H9 (cell line): ENCODE results near the gene ADARB2. TPM values are rescaled to one million over a fixed set of nuclear protein-coding genes. Genes with fewer than 3 reads are reported as not detected.

Experiments used
- DNase-seq: peaks from one replicate; pipeline ENCODE4 v3.0.0-alpha.2; 2017
- H2AFZ ChIP-seq: one replicate; pipeline ENCODE4 v1.6.1; 2013; ENCODE audit warnings: mild to moderate bottlenecking, low read length, control low read depth, moderate library complexity
- H2AK5ac ChIP-seq: 2 replicates; pipeline ENCODE4 v1.6.1; 2013; ENCODE audit warnings: low read length, control low read depth, mixed read lengths; ENCODE audit not compliant: insufficient read length
- H2BK120ac ChIP-seq: one replicate; pipeline ENCODE4 v1.6.1; 2013; ENCODE audit warnings: low read depth, mild to moderate bottlenecking, low read length, control low read depth, inconsistent platforms; ENCODE audit not compliant: poor library complexity, severe bottlenecking
- H2BK12ac ChIP-seq: 2 replicates; pipeline ENCODE4 v1.6.1; 2013; ENCODE audit warnings: low read length, control low read depth, mixed read lengths, low read depth; ENCODE audit not compliant: insufficient read length
- H2BK15ac ChIP-seq: 2 replicates; pipeline ENCODE4 v1.6.1; 2013; ENCODE audit warnings: low read depth, low read length, control low read depth
- H2BK20ac ChIP-seq: one replicate; pipeline ENCODE4 v1.6.1; 2013; ENCODE audit warnings: low read depth, mild to moderate bottlenecking, low read length, control low read depth, inconsistent platforms; ENCODE audit not compliant: poor library complexity, severe bottlenecking
- H2BK5ac ChIP-seq: 2 replicates; pipeline ENCODE4 v1.6.1; 2013; ENCODE audit warnings: low read length, control low read depth, mixed read lengths; ENCODE audit not compliant: insufficient read length
- H3K14ac ChIP-seq: 2 replicates; pipeline ENCODE4 v1.6.1; 2013; ENCODE audit warnings: low read length, control low read depth; ENCODE audit not compliant: insufficient read depth
- H3K18ac ChIP-seq: 2 replicates; pipeline ENCODE4 v1.6.1; 2013; ENCODE audit warnings: low read depth, mild to moderate bottlenecking, mixed read lengths, low read length, control low read depth; ENCODE audit not compliant: insufficient read length
- H3K23ac ChIP-seq: 2 replicates; pipeline ENCODE4 v1.6.1; 2013; ENCODE audit warnings: low read length, control low read depth, mixed read lengths, low read depth; ENCODE audit not compliant: insufficient read length
- H3K23me2 ChIP-seq: 2 replicates; pipeline ENCODE4 v1.6.1; 2013; ENCODE audit warnings: low read depth, mild to moderate bottlenecking, mixed read lengths, low read length, control low read depth; ENCODE audit not compliant: insufficient read length, poor library complexity, severe bottlenecking
- H3K27ac ChIP-seq: 2 replicates; pipeline ENCODE4 v1.5.1; 2013; ENCODE audit warnings: low read length, control low read depth, mixed read lengths, low read depth; ENCODE audit not compliant: insufficient read length
- H3K27me3 ChIP-seq: 2 replicates; pipeline ENCODE4 v1.6.1; 2013; ENCODE audit warnings: low read length, control low read depth, inconsistent platforms; ENCODE audit not compliant: insufficient read depth
- H3K4ac ChIP-seq: 2 replicates; pipeline ENCODE4 v1.6.1; 2013; ENCODE audit warnings: low read depth, mild to moderate bottlenecking, control low read depth, inconsistent platforms, low read length, moderate library complexity
- H3K4me1 ChIP-seq: 2 replicates; pipeline ENCODE4 v1.6.1; 2013; ENCODE audit warnings: low read length, control low read depth, inconsistent platforms; ENCODE audit not compliant: insufficient read depth
- H3K4me2 ChIP-seq: 2 replicates; pipeline ENCODE4 v1.6.1; 2013; ENCODE audit warnings: low read length, control low read depth, mixed read lengths; ENCODE audit not compliant: insufficient read length, insufficient read depth
- H3K56ac ChIP-seq: 2 replicates; pipeline ENCODE4 v1.6.1; 2013; ENCODE audit warnings: low read depth, mild to moderate bottlenecking, mixed read lengths, low read length, control low read depth; ENCODE audit not compliant: insufficient read length
- H3K79me1 ChIP-seq: 2 replicates; pipeline ENCODE4 v1.6.1; 2013; ENCODE audit warnings: low read depth, mild to moderate bottlenecking, moderate library complexity, low read length, control low read depth, inconsistent platforms; ENCODE audit not compliant: insufficient read depth, poor library complexity, severe bottlenecking
- H3K79me2 ChIP-seq: 2 replicates; pipeline ENCODE4 v1.6.1; 2013; ENCODE audit warnings: low read length, control low read depth, inconsistent platforms; ENCODE audit not compliant: insufficient read depth
- H3K9ac ChIP-seq: 2 replicates; pipeline ENCODE4 v1.6.1; 2013; ENCODE audit warnings: low read length, control low read depth, mixed read lengths; ENCODE audit not compliant: insufficient read length; ENCODE audit errors: extremely low read depth
- H3K9me3 ChIP-seq: one replicate; pipeline ENCODE4 v1.6.1; 2013; ENCODE audit warnings: low read depth, low read length, inconsistent platforms; ENCODE audit not compliant: control insufficient read depth
- H3T11ph ChIP-seq: one replicate; pipeline ENCODE4 v1.6.1; 2013; ENCODE audit warnings: mild to moderate bottlenecking, low read length, control low read depth, inconsistent platforms
- H4K20me1 ChIP-seq: one replicate; pipeline ENCODE4 v1.6.1; 2013; ENCODE audit not compliant: control insufficient read depth, insufficient read length, insufficient read depth
- H4K5ac ChIP-seq: 2 replicates; pipeline ENCODE4 v1.6.1; 2013; ENCODE audit warnings: low read depth, mild to moderate bottlenecking, mixed read lengths, low read length, control low read depth; ENCODE audit not compliant: insufficient read length
- H4K8ac ChIP-seq: replicated peaks from 2 replicates; pipeline ENCODE4 v1.6.1; 2013; ENCODE audit warnings: low read length, control low read depth, mixed read lengths, low read depth; ENCODE audit not compliant: insufficient read length
- H4K91ac ChIP-seq: 2 replicates; pipeline ENCODE4 v1.6.1; 2013; ENCODE audit warnings: low read depth, mild to moderate bottlenecking, moderate library complexity, mixed read lengths, low read length, control low read depth; ENCODE audit not compliant: insufficient read length
- H3K27ac Mint-ChIP-seq, 3 experiments: 2 replicates in 2 of 3; 3 replicates in 1 of 3; pipeline ENCODE4 v1.8.0; 2020 to 2021; ENCODE audit warnings: mixed read lengths in 3 of 3, mild to moderate bottlenecking in 1 of 3, moderate library complexity in 1 of 3
- H3K27me3 Mint-ChIP-seq: 2 replicates; pipeline ENCODE4 v1.8.0; 2021; ENCODE audit warnings: low read depth, mild to moderate bottlenecking, moderate library complexity, mixed read lengths
- H3K36me3 Mint-ChIP-seq, 3 experiments: 2 replicates in 2 of 3; 3 replicates in 1 of 3; pipeline ENCODE4 v1.8.0; 2020 to 2021; ENCODE audit warnings: low read depth in 3 of 3, mixed read lengths in 3 of 3; ENCODE audit not compliant: insufficient read depth in 1 of 3
- H3K4me1 Mint-ChIP-seq, 2 experiments: 2 replicates each; pipeline ENCODE4 v1.8.0; 2020; ENCODE audit warnings: mixed read lengths in 2 of 2
- H3K4me3 Mint-ChIP-seq, 2 experiments: 2 replicates in 1 of 2; 3 replicates in 1 of 2; pipeline ENCODE4 v1.8.0; 2020 to 2021; ENCODE audit warnings: mild to moderate bottlenecking in 2 of 2, mixed read lengths in 2 of 2, moderate library complexity in 1 of 2
- H3K9me3 Mint-ChIP-seq, 2 experiments: 2 replicates in 1 of 2; 3 replicates in 1 of 2; pipeline ENCODE4 v1.8.0; 2020; ENCODE audit warnings: mild to moderate bottlenecking in 2 of 2, mixed read lengths in 2 of 2, moderate library complexity in 1 of 2
- WGBS: extraction: QIAGEN DNeasy Blood & Tissue Kit; methylation state at CpG from one replicate; pipeline ENCODE4 v1.1.7; 2013; ENCODE audit warnings: missing lambda C conversion rate, low lambda C conversion rate, mixed read lengths; ENCODE audit not compliant: insufficient read length; ENCODE audit errors: extremely low coverage; 5-methylcytosine and 5-hydroxymethylcytosine counted together
- total RNA-seq: library from RNA; stranded (reverse); gene quantifications from 2 replicates; pipeline ENCODE4 v1.2.1, GENCODE V29; 2021
- TF ChIP-seq, protein P1 (sequence below): fragments of 200-600 bp; sonication (generic); conservative IDR thresholded peaks from 3 replicates; pipeline ENCODE4 v1.8.0; 2021; ENCODE audit warnings: antibody characterized with exemption, mild to moderate bottlenecking

ADARB2 gene
- total RNA-seq, 1 experiment from 2014 or later, result 0.87 TPM

DNA sequence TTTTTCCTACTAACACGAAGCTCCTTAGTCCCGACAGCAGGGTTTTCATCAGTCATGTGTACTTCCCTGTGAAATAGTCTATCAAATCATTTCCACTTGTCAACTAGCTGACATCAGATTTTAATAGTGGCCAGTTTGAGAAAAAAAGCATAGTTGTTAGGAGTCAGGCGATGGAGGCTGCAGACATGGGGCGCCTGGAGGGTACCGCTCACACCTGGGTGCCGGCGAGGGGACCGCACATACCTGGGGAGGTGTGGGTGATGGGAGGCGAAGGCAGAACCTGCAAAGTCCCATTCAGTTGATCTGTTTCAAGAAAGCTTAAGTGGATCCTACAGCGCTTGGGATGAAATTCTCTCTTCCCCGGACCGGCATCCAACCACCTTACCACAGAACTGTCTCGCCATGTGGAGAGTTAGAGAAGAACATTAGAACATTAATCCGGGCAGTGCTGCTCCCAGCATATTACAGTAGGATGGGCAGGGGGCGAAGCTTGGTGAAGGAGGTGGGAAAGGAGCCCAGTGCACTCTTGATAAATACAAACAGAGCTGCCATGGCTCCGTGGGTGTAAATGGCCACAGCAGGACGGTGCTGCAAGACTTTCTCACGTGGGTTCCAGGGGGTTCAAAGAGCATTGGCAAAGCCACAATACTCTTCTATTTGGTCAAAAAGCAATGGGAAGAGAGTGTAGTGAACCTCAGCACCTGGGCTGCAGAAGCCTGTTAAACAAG is 24.2 kb downstream of the ADARB2 start:
- H3K9ac ChIP-seq, result no peak overlapping the region

More for the DNA sequence above, 24.2 kb downstream of the ADARB2 start:
- H3K27ac Mint-ChIP-seq, result no peak overlapping the region
- H3K56ac ChIP-seq, result no peak overlapping the region
- no peak overlapping the region for H2AK5ac ChIP-seq
- no peak overlapping the region for H2AFZ ChIP-seq
- no peaks in the 10 kb centered on the region for H3K9me3 ChIP-seq
- no peak overlapping the region for H2BK5ac ChIP-seq
- no peaks in the 10 kb centered on the region for H4K20me1 ChIP-seq
- H3K4me1 Mint-ChIP-seq, result peaks cover 15 to 19% of the 10 kb centered on the region in 2 experiments
- no peak overlapping the region for H3K14ac ChIP-seq
- peaks cover 6% of the 10 kb centered on the region; the same call in 1 of the 2 replicates for H3K4me1 ChIP-seq
- no peak overlapping the region for H3K4me3 Mint-ChIP-seq
- H3K27me3 ChIP-seq, result no peaks in the 10 kb centered on the region
- WGBS, result no CpG with 5 or more reads among the region's 18 CpGs
- H4K91ac ChIP-seq, result no peak overlapping the region
- no peak overlapping the region for H4K8ac ChIP-seq
- H3K9me3 Mint-ChIP-seq, result peaks cover 0 to under 1% of the 10 kb centered on the region in 2 experiments; a peak in 3 of 5 replicates
- H2BK12ac ChIP-seq, result no peak overlapping the region
- TF ChIP-seq, protein P1, sequence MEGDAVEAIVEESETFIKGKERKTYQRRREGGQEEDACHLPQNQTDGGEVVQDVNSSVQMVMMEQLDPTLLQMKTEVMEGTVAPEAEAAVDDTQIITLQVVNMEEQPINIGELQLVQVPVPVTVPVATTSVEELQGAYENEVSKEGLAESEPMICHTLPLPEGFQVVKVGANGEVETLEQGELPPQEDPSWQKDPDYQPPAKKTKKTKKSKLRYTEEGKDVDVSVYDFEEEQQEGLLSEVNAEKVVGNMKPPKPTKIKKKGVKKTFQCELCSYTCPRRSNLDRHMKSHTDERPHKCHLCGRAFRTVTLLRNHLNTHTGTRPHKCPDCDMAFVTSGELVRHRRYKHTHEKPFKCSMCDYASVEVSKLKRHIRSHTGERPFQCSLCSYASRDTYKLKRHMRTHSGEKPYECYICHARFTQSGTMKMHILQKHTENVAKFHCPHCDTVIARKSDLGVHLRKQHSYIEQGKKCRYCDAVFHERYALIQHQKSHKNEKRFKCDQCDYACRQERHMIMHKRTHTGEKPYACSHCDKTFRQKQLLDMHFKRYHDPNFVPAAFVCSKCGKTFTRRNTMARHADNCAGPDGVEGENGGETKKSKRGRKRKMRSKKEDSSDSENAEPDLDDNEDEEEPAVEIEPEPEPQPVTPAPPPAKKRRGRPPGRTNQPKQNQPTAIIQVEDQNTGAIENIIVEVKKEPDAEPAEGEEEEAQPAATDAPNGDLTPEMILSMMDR, result no peak
- no peak overlapping the region for H4K5ac ChIP-seq
- no peak for DNase-seq
- H3K23me2 ChIP-seq, result peaks cover 3% of the 10 kb centered on the region
- no peak overlapping the region for H3K18ac ChIP-seq
- H3K79me1 ChIP-seq, result no peaks in the 10 kb centered on the region
- no peaks in the 10 kb centered on the region; a peak in 2 of 7 replicates for H3K36me3 Mint-ChIP-seq
- no peak overlapping the region for H3K4ac ChIP-seq
- H3T11ph ChIP-seq, result no peak overlapping the region
- no peak overlapping the region for H3K23ac ChIP-seq
- no peak overlapping the region for H3K27ac ChIP-seq
- H3K27me3 Mint-ChIP-seq, result peaks cover 11% of the 10 kb centered on the region
- no peak overlapping the region for H2BK120ac ChIP-seq
- no peak overlapping the region for H3K4me2 ChIP-seq
- no peaks in the 10 kb centered on the region for H3K79me2 ChIP-seq
- H2BK15ac ChIP-seq, result no peak overlapping the region
- H2BK20ac ChIP-seq, result no peak overlapping the region
